GM12873 (cell line): Measurements from ENCODE around the gene TPT1.

Experiments used
- CTCF ChIP-seq: IDR thresholded peaks from 2 replicates; pipeline ENCODE4 v1.5.1; 2012; ENCODE audit warnings: low read depth, mild to moderate bottlenecking, moderate library complexity, low read length, control low read depth; ENCODE audit not compliant: insufficient read depth; ENCODE audit errors: missing control alignments

TPT1 gene

GRCh38 chr13:45341034-45341798, at the start of gene TPT1:
Gene TPT1 (minus strand): TSS chr13:45341183. CDS start chr13:45341069, 114 bp downstream.
- no peak for TF ChIP-seq CTCF

GRCh38 chr13:45388664-45389063, 47.7 kb upstream of the TPT1 start:
- no peak for TF ChIP-seq CTCF

GRCh38 chr13:45385907-45386553, 45.0 kb upstream of the TPT1 start:
- TF ChIP-seq CTCF, result no peak

GRCh38 chr13:45385320-45385719, 44.3 kb upstream of the TPT1 start:
- no peak for TF ChIP-seq CTCF

- TF ChIP-seq CTCF, result no peak
Measured at GRCh38 chr13:45384474-45385174, 43.6 kb upstream of the TPT1 start.

- TF ChIP-seq CTCF, result no peak
Measured at GRCh38 chr13:45381196-45381595, 40.2 kb upstream of the TPT1 start.

GRCh38 chr13:45374917-45375316, 33.9 kb upstream of the TPT1 start:
- TF ChIP-seq CTCF, result no peak
